Lung microvascular endothelial cell (primary cell): ENCODE data around the gene C20orf204. TPM values are rescaled to one million over a fixed set of nuclear protein-coding genes. Genes with fewer than 3 reads are reported as not detected.
"Not testable (repeated sequence)": the region's sequence is repeated elsewhere in the genome, so short reads cannot be mapped to it uniquely, and the experiment has no call there.

Source experiments
- DNase-seq, 2 donors: peaks; one replicate each; pipeline versions ENCODE4 v3.0.0 to v3.0.0-alpha.2; 2010; ENCODE audit warnings: low read depth in 2 of 2
- total RNA-seq: library from RNA; depleted of rRNA; stranded (reverse); fragments of >200 nt; gene quantifications from 2 replicates; pipeline ENCODE4 v1.2.1, GENCODE V29; 2014

C20orf204 gene
- total RNA-seq, 1 donor from 2014 or later, result 6.9 TPM

DNA sequence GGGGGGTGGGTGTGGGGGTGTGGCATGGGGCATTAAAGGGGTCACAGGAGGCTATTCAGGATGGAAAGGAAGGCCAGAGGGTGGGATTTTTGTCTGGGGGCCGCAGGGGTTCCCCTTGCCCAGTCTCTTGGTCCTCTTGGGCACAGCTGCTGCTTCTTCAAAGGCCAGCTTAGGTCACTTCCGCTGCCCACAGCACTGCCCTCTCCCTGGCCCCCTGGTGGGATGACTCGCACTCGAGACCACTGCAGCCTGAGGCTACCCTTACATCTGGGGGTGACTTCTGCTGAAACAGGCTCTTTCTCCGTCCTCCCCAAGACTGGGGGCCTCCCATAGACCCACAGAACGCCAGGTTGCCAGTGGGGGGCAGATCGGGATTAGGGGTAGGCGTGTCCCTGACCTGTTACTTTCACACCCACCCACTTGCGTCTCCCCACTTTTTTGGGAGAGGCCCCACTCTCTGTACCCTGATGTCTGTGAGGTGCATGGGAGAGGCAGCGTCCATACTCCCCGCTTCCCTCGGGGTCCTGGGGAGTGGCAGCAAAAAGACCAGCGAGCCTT, 46.9 kb downstream of the C20orf204 start:
- DNase-seq, result no peak

DNA sequence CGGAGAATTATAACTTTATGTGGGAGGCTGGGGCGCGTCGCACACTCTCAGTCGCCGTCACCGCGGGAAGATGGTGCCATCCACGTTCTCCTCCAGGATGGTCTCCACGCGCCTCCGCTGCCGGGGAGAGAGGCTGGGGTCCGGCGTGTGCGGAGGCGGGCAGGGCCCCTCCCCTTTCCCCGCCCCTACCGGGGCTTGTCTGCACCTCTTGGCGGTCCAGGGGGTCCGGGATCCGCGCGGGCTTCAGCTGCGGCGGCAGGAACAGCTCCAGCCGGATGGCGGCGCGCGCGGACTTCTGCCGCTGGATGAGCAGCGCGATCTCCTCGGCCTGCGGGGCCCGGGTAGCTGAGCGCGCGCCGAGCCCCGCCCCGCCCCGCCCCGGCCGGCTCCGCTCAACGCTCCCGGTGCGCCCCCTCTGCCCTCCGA, 47.4 kb downstream of the C20orf204 start:
- DNase-seq, result peak; percentile 77 to 89

DNA sequence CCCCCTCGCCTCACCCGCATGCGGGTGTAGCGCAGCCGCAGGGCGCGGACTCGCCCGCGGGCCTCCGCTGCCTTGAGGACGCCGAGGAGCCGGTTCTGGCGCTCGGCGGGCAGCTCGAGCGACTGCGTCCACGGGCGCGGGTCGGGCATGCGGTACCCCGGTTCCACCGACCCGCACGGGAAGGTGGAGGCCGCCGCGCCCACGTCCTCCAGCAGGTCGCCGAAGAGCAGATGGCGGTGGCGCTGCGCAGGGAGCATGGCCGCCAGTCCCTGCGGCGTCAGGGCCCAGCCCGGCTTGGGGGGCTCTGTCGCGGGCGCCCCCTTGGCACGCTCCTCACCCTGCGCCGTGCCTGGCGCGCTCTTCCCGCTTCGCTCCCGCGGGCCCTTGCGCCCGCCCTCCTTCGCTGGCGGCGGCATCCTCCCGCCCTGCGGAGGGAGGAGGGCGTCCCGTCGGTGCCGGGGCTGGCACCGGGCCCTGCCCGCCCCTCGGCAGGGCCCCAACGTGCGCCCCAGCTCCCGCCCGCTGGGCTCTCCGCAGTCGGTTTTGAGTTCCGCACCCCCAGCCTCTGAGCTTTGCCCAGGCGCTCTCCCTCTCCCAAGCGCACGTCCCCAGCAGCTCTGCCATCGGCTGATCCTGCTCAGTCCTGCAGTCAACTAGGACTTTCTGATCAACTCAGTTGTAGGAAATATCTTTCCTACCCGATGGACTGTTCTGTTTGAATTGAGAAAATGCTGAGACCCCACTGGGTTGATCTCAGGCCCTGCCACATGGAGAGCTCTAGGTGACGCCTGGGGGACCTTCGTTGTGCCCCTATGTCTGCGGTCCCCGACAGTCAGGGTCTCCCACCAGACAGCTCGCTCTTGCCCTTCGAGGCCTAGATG, 48.1 kb downstream of the C20orf204 start, which contains the start of gene LKAAEAR1:
Gene LKAAEAR1 (minus strand): TSS at position 595 of the 881 bp plus-strand sequence. CDS start 179 bp downstream, at position 416.
- DNase-seq, result no peak

DNA sequence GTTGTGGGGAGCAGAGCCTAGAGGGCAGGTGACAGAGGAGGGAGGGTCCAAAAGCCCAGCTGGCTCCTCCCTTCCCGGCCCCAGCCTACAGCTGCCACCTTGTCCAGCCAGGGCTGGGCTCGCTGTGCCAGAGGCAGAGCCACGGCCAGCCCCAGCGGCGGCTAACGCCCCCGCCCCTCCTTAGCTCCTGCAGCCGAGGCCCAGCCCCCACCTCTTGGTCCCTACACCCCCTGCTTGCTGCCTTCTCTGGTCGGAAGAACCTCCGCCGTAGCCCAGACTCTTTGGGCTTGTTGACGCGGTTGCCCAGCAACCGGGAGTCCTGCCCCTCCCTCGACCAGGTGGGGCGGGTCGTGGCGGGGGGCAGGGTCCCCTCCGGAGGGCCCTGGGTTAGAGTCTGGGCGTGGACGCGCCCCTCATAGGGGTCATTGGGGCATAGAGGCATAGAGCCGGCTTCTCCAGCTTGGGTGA, 48.7 kb downstream of the C20orf204 start:
- DNase-seq, result no peak

DNA sequence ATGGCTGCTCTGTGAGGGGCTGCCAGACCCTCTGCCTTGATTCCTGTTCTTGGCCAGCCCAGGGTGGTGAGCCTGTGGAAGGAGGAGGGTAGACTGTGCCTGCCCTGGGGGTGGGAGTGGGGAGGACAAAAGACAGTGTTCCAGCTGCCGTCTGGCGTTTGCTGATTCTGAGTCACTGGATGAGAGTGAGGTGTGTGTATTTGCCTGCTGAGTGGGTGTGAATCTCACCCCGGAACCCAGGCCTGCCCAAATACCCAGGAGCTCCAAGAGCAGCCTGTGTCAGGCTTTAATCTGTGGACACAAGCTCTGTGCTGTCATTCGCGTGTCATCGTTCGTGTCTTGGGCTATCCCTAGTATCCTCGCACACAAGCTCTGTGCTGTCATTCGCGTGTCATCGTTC, 50.8 kb downstream of the C20orf204 start:
- no peak for DNase-seq

DNA sequence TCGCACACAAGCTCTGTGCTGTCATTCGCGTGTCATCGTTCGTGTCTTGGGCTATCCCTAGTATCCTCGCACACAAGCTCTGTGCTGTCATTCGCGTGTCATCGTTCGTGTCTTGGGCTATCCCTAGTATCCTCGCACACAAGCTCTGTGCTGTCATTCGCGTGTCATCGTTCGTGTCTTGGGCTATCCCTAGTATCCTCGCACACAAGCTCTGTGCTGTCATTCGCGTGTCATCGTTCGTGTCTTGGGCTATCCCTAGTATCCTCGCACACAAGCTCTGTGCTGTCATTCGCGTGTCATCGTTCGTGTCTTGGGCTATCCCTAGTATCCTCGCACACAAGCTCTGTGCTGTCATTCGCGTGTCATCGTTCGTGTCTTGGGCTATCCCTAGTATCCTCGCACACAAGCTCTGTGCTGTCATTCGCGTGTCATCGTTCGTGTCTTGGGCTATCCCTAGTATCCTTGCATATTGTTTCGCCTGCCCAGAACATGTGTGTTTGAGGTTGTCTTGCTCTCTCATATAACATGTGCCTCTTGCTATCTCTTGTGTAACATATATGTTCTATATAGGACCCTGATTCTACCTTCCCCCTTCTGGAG, 51.3 kb downstream of the C20orf204 start:
- not testable (repeated sequence) for DNase-seq

DNA sequence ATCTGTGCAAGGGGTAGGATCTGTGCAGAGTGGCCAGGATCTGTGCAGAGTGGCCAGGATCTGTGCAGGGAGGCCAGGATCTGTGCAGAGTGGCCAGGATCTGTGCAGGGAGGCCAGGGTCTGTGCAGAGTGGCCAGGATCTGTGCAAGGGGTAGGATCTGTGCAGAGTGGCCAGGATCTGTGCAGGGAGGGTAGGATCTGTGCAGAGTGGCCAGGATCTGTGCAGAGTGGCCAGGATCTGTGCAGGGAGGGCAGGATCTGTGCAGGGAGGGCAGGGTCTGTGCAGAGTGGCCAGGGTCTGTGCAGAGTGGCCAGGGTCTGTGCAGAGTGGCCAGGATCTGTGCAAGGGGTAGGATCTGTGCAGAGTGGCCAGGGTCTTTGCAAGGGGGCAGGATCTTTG, 52.6 kb downstream of the C20orf204 start:
- not testable (repeated sequence) for DNase-seq

Other genes starting within 250 kb of the C20orf204 start
- gene ZBTB46, start 204.9 kb upstream of the C20orf204 start, total RNA-seq, result 37.7 and 46.4 TPM in 2 replicates
- not detected in 2 replicates for gene ABHD16B, start 174.7 kb upstream of the C20orf204 start, total RNA-seq
- 96.3 and 113 TPM in 2 replicates for gene TPD52L2, start 170.9 kb upstream of the C20orf204 start, total RNA-seq
- 58.4 and 68.5 TPM in 2 replicates for gene DNAJC5, start 141.1 kb upstream of the C20orf204 start, total RNA-seq
- gene UCKL1, start 79.8 kb upstream of the C20orf204 start, total RNA-seq, result 25.5 and 29.6 TPM in 2 replicates
- gene ZNF512B, start 66.3 kb upstream of the C20orf204 start, total RNA-seq, result 6.1 and 7.1 TPM in 2 replicates
- gene SAMD10, start 56.5 kb upstream of the C20orf204 start, total RNA-seq, result 3.1 and 3.2 TPM in 2 replicates
- 38.8 and 54.8 TPM in 2 replicates for gene PRPF6, start 55.0 kb upstream of the C20orf204 start, total RNA-seq
- 23.8 and 29.6 TPM in 2 replicates for gene SOX18, start 13.5 kb downstream of the C20orf204 start, total RNA-seq
- gene TCEA2, start 27.0 kb downstream of the C20orf204 start, total RNA-seq, result 25.5 and 30.6 TPM in 2 replicates
- gene RGS19, start 43.3 kb downstream of the C20orf204 start, total RNA-seq, result 12.6 and 18.7 TPM in 2 replicates
- 1.7 and 3.0 TPM in 2 replicates for gene OPRL1, start 43.9 kb downstream of the C20orf204 start, total RNA-seq
- gene LKAAEAR1, start 48.2 kb downstream of the C20orf204 start, total RNA-seq, result 0.20 and 0.22 TPM in 2 replicates
- gene NPBWR2, start 71.4 kb downstream of the C20orf204 start, total RNA-seq, result not detected in 2 replicates
- under 0.01 TPM in 1 of 2 replicates, not detected in the other for gene MYT1, start 128.3 kb downstream of the C20orf204 start, total RNA-seq
- 40.5 and 41.2 TPM in 2 replicates for gene PCMTD2, start 219.6 kb downstream of the C20orf204 start, total RNA-seq